Thyroid gland (tissue), 4 donors: ENCODE results near the gene NR3C1.

ENCODE experiments used
- POLR2A ChIP-seq, 2 donors: fragments of 450-650 bp; IDR thresholded peaks; one replicate each; pipeline ENCODE4 v1.6.1; 2017; ENCODE audit warnings: antibody characterized with exemption in 2 of 2, mild to moderate bottlenecking in 2 of 2, moderate library complexity in 1 of 2
- TF ChIP-seq, protein P1 (sequence below), 6 experiments: fragments of 200-600 bp in 3 of 6; fragments of 450-650 bp in 3 of 6; sonication (generic) in 3 of 6; IDR thresholded peaks; one replicate each; pipeline ENCODE4 v1.5.1; 2016 to 2019; ENCODE audit warnings: antibody characterized with exemption in 6 of 6, mild to moderate bottlenecking in 2 of 6, inconsistent platforms in 1 of 6, moderate library complexity in 1 of 6

DNA sequence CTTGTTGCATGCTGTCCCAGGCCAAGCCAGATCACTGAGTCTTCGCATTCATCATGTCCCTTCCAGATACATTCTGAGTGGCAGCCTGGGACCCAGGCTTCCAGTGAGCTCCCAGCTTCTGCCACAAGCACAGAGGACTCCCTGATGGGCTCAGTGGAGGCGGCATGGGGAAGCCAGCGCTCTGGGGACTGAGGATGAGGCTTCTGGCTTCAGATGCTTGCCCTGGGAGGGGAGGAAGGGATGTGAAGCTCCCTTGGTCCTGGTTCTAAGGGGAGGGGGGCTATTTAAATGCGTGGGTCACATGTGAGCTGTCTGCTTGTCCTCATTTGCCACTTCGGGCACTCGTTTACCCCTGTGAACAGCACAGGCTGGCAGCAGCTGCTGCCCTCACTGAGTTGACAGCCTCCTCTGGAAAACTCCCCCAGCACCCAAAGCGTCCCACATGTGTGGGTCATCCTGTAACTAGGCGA, 174.0 kb downstream of the NR3C1 start:
- TF ChIP-seq, protein P1, sequence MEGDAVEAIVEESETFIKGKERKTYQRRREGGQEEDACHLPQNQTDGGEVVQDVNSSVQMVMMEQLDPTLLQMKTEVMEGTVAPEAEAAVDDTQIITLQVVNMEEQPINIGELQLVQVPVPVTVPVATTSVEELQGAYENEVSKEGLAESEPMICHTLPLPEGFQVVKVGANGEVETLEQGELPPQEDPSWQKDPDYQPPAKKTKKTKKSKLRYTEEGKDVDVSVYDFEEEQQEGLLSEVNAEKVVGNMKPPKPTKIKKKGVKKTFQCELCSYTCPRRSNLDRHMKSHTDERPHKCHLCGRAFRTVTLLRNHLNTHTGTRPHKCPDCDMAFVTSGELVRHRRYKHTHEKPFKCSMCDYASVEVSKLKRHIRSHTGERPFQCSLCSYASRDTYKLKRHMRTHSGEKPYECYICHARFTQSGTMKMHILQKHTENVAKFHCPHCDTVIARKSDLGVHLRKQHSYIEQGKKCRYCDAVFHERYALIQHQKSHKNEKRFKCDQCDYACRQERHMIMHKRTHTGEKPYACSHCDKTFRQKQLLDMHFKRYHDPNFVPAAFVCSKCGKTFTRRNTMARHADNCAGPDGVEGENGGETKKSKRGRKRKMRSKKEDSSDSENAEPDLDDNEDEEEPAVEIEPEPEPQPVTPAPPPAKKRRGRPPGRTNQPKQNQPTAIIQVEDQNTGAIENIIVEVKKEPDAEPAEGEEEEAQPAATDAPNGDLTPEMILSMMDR (IDR thresholded peaks at IDR 0.05), result no peak
- TF ChIP-seq POLR2A (IDR thresholded peaks at IDR 0.05), result no peak
